ENCODE results near the gene HNRNPL.
"Not testable (repeated sequence)": the region's sequence is repeated elsewhere in the genome, so short reads cannot be mapped to it uniquely, and the experiment has no call there.

The HNRNPL gene

DNA sequence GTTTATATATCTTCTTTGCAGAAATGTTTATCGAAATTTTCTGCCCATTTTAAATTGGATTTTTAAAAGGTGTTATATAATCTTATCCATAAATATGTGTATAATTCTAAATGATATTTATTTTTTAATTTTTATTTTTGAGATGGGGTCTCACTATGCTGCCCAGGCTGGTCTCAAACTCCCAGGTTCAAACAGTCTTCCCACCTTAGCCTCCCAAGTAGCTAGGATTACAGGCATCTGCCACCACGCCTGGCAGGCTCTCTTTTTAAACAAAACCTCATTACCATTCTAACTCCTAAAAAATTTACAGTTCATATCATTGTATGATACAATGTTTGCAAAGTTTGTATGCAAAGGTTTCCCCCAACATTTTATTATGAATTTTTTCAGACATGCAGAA is 53.6 kb downstream of the HNRNPL start:
- Histone ChIP-seq H3K9me3 (ENCODE audit: control insufficient read depth, low read length) (no peaks in the 10 kb centered on the region), H3K4me1 (ENCODE audit: control insufficient read depth, insufficient read depth, low read length, poor library complexity, severe bottlenecking) (peaks cover 8% of the 10 kb centered on the region), H3K27ac (ENCODE audit: low read depth, low read length, severe bottlenecking) (no peak overlapping the region), H3K36me3 (ENCODE audit: control insufficient read depth, insufficient read depth, low read length) (no peaks in the 10 kb centered on the region), H3K4me3 (ENCODE audit: extremely low read depth, insufficient read depth, low read length, poor library complexity, severe bottlenecking) (no peak overlapping the region)
- WGBS, 2 experiments (ENCODE audit: insufficient coverage in 2 of 2) = no CpG with 5 or more reads among the region's 2 CpGs

DNA sequence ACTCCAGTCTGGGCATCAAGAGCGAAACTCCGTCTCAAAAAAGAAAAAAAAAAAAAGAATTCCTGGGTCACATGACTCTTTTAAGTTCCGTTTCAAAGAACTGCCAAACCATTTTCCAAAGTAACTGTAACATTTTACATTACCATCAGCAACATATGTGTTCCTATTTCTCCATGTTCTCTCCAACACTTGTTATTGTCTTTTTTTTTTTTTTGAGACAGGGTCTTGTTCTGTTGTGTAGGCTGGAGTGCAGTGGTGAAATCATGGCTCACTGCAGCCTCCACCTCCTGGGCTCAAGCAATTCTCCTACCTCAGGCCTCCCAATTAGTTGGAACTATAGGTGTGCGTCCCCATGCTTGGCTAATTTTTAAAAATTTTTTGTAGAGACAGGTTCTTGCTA is 54.2 kb downstream of the HNRNPL start:
- H3K27ac ChIP-seq (ENCODE audit: low read depth, low read length, severe bottlenecking) = no peak overlapping the region
- H3K36me3 ChIP-seq (ENCODE audit: control insufficient read depth, insufficient read depth, low read length) = no peaks in the 10 kb centered on the region
- 90 to 92% methylated on average over 3 of the region's 4 CpGs for WGBS, 2 experiments (ENCODE audit: insufficient coverage in 2 of 2)
- H3K4me1 ChIP-seq (ENCODE audit: control insufficient read depth, insufficient read depth, low read length, poor library complexity, severe bottlenecking) = peaks cover 8% of the 10 kb centered on the region
- H3K9me3 ChIP-seq (ENCODE audit: control insufficient read depth, low read length) = no peaks in the 10 kb centered on the region
- no peak overlapping the region for H3K4me3 ChIP-seq (ENCODE audit: extremely low read depth, insufficient read depth, low read length, poor library complexity, severe bottlenecking)

DNA sequence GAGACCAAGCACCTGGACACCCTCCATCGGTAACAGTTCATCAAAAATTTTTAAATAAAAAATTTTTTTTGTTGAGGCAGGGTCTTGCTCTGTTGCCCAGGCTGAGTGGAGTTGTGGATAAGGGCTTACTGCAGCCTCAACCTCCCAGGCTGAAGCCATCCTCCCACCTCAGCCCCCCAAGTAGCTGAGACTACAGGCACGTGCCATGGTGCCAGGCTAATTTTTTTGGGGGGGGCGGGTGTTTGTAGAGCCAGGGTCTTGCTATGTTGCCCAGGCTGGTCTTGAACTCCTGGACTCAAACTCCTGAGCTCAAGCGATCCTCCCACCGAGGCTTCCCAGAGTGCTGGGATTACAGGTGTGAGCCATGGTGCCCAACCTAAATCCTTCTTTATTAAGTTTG is 56.1 kb downstream of the HNRNPL start:
- H3K4me1 ChIP-seq (ENCODE audit: control insufficient read depth, insufficient read depth, low read length, poor library complexity, severe bottlenecking) = peaks cover 8% of the 10 kb centered on the region
- WGBS, 2 experiments (ENCODE audit: insufficient coverage in 2 of 2) = 93 to 100% methylated on average over 2 to 4 of the region's 5 CpGs
- H3K9me3 ChIP-seq (ENCODE audit: control insufficient read depth, low read length) = no peaks in the 10 kb centered on the region
- H3K4me3 ChIP-seq (ENCODE audit: extremely low read depth, insufficient read depth, low read length, poor library complexity, severe bottlenecking) = no peak overlapping the region
- H3K36me3 ChIP-seq (ENCODE audit: control insufficient read depth, insufficient read depth, low read length) = no peaks in the 10 kb centered on the region
- no peak overlapping the region for H3K27ac ChIP-seq (ENCODE audit: low read depth, low read length, severe bottlenecking)

DNA sequence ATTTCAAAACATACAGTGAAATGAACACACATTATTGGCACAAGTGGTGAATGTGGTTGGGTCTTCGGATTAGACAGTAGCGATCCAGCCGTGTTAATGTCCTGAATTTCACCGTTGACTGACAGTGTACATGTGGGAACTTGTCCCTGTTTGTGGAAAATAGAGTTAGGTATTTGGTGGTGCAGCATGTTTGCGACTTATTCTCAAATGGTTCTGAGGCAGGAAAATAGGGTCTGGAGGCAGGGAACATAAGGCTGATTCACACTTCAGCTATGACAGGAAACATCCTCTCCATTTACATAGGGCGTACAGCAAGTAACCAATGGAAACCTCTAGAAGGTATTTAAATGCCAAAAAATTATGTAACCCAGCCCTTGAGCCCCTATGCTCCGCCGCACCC is 56.6 kb downstream of the HNRNPL start:
- Histone ChIP-seq H3K27ac (ENCODE audit: low read depth, low read length, severe bottlenecking) (no peak overlapping the region), H3K4me3 (ENCODE audit: extremely low read depth, insufficient read depth, low read length, poor library complexity, severe bottlenecking) (no peak overlapping the region), H3K4me1 (ENCODE audit: control insufficient read depth, insufficient read depth, low read length, poor library complexity, severe bottlenecking) (peaks cover 8% of the 10 kb centered on the region), H3K36me3 (ENCODE audit: control insufficient read depth, insufficient read depth, low read length) (no peaks in the 10 kb centered on the region), H3K9me3 (ENCODE audit: control insufficient read depth, low read length) (no peaks in the 10 kb centered on the region)
- WGBS, 2 experiments (ENCODE audit: insufficient coverage in 2 of 2) = 91 to 100% methylated on average over 5 of the region's 8 CpGs

DNA sequence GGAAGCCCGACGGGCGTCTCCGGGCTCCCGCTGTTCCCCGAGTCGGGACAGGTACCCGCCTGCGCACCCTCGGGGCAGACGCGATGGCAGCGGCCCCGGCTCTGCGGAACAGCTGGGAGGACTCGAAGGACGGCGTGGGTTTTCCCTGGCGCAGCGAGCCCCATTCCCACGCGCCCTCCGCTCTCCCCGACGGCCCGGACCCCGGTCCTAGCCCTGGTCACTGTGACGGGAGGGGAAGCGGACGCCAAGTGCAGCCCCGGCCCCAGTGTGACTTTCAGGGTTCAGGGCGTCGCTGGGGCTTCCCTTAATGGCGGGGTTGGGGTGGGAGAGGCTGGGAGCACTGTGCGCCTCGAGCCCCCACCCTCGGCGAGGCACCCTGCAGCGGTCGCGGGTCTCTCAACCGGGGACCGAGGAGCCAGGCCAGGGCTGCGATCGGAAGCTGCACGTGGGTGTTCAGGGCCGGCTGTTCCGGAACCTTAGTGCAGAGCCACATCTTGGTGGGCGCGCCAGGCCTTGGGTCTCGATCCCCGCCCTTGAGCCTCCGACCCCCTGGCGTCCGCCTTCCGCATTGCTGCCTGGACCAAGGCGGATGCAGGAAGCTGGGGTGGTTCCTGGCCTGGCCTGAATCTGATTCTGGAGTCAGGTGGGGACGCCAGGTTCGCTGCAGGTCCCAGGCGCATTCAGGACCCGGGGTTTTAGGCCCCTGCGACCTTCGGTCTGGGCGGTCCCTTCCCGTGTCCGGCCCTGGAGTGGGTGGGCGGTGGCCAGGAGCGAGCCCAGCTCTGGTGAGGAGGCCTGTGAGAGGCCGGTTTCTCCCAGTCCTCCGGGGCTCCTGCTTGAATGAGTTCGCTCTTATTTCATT is 57.3 kb downstream of the HNRNPL start:
- Histone ChIP-seq H3K27ac (ENCODE audit: low read depth, low read length, severe bottlenecking) (no peak overlapping the region), H3K4me3 (ENCODE audit: extremely low read depth, insufficient read depth, low read length, poor library complexity, severe bottlenecking) (no peak overlapping the region), H3K4me1 (ENCODE audit: control insufficient read depth, insufficient read depth, low read length, poor library complexity, severe bottlenecking) (peaks cover 8% of the 10 kb centered on the region), H3K9me3 (ENCODE audit: control insufficient read depth, low read length) (no peaks in the 10 kb centered on the region), H3K36me3 (ENCODE audit: control insufficient read depth, insufficient read depth, low read length) (no peaks in the 10 kb centered on the region)
- 94 to 96% methylated on average over 50 to 61 of the region's 71 CpGs for WGBS, 2 experiments (ENCODE audit: insufficient coverage in 2 of 2)

DNA sequence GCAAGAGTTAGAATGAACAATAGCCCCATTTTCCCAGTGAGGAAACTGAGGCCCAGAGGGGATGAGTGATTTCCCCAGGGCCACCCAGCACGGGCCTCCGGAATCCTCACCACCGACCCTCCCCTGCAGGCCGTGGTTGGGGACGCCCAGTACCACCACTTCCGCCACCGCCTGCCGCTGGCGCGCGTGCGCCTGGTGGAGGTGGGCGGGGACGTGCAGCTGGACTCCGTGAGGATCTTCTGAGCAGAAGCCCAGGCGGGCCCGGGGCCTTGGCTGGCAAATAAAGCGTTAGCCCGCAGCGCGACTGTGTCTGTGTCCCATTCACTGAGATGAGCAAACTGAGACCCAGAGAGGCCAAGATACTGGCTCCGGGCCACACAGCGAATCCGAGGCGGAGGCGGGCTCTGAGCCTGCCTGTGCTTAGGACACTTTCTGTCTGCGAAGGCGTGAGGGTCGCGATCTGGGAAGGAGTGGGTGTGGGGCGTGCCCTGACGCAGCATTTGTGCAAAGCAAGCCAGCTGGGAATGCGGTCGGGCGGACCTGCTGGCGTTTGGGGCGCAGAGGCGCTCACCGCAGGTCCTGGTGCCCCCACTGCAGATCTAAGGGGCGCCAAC is 58.2 kb downstream of the HNRNPL start:
- not testable (repeated sequence) for H3K4me3 ChIP-seq (ENCODE audit: extremely low read depth, insufficient read depth, low read length, poor library complexity, severe bottlenecking); H3K36me3 ChIP-seq (ENCODE audit: control insufficient read depth, insufficient read depth, low read length); H3K9me3 ChIP-seq (ENCODE audit: control insufficient read depth, low read length); H3K27ac ChIP-seq (ENCODE audit: low read depth, low read length, severe bottlenecking); H3K4me1 ChIP-seq (ENCODE audit: control insufficient read depth, insufficient read depth, low read length, poor library complexity, severe bottlenecking)
- whole genome bisulfite sequencing, 2 experiments (ENCODE audit: insufficient coverage in 2 of 2) = no CpG with 5 or more reads among the region's 40 CpGs

DNA sequence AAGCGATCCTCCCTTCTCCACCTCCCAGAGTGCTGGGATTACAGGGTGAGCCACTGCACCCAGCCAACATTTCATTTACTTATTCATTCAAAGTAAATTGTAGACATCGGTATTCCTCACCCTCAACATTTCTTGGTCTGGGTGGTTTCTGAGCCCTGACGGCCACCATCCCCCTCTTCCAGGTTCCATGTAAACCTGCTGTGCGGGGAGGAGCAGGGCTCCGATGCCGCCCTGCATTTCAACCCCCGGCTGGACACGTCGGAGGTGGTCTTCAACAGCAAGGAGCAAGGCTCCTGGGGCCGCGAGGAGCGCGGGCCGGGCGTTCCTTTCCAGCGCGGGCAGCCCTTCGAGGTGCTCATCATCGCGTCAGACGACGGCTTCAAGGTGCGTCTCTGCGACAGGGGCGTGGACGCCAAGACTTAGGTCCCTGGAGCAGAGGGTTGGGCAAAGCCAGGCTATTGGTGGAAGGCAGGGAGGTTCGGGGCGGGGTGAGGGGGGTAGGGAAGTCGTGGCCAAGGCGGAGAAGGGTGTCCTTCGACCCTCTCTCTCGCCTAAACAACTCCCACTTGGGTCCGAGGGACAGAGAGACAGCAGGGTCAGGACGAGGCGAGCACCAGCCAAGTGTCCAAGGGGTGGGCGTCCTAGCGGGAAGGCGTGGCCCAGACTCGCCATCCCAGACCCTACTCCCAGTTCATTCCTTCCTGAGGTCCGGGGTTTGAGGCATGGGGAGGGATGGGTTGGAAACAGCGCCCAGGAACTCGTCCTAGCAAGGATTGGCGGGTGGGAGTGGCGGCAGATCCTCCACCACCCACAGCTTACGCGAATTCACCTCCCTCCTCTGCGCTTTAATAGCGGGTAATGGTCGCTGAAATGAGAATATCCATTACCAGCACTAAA is 59.0 kb downstream of the HNRNPL start:
- H3K9me3 ChIP-seq (ENCODE audit: control insufficient read depth, low read length); H3K27ac ChIP-seq (ENCODE audit: low read depth, low read length, severe bottlenecking); H3K36me3 ChIP-seq (ENCODE audit: control insufficient read depth, insufficient read depth, low read length); H3K4me1 ChIP-seq (ENCODE audit: control insufficient read depth, insufficient read depth, low read length, poor library complexity, severe bottlenecking); H3K4me3 ChIP-seq (ENCODE audit: extremely low read depth, insufficient read depth, low read length, poor library complexity, severe bottlenecking): not testable (repeated sequence)
- 90 to 94% methylated on average over 3 to 4 of the region's 49 CpGs for WGBS, 2 experiments (ENCODE audit: insufficient coverage in 2 of 2)

DNA sequence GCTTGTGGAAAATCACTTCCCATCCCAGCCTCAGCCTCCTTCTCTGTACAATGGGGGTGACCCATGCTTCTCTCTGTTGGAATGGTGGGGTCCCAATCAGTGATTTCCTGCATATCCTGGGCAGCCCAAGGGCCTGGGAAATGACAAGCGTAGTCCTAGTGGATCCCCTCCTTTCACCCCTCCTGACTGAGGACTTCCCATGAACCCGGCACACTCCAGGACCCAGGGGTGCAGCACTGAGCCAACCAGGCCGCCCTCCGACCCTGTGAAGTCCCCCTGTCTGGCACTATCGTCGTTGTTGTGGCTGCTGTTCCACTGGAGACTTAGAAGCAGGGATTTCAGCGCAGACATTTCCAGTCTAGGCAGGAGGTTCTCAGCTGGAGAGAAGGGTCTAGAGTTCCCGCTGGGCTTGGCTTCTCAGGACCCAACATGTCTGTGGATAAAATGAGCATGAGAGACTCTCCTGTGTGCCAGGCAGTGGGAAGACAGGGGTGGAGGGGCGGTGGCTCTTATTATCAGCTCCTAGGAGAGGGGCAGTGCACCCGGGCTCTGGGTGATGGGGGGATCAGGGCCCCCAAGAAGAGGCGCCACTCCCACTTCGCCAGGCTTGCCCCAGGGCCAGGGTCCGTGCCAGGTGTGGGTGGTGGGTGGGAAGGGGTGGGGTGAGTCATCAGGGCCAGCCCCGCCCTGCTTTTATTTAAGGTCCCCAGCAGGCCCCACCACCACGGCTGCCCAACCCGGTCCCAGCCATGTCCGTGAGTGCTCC is 61.1 kb downstream of the HNRNPL start, which contains the start of gene LGALS7B:
Gene LGALS7B, plus strand, starts transcription at position 723 of the 766 bp plus-strand sequence. Its CDS starts 27 bp downstream, at position 750.
- no peaks in the 10 kb centered on the region for H3K9me3 ChIP-seq (ENCODE audit: control insufficient read depth, low read length)
- H3K27ac ChIP-seq (ENCODE audit: low read depth, low read length, severe bottlenecking) = no peak within 1 kb of the TSS
- no peak within 1 kb of the TSS for H3K4me3 ChIP-seq (ENCODE audit: extremely low read depth, insufficient read depth, low read length, poor library complexity, severe bottlenecking)
- peaks cover 8% of the 10 kb centered on the region for H3K4me1 ChIP-seq (ENCODE audit: control insufficient read depth, insufficient read depth, low read length, poor library complexity, severe bottlenecking)
- H3K36me3 ChIP-seq (ENCODE audit: control insufficient read depth, insufficient read depth, low read length) = no peaks in the 10 kb centered on the region
- WGBS, 2 experiments (ENCODE audit: insufficient coverage in 2 of 2) = 77 to 87% methylated on average over 6 to 9 of the region's 17 CpGs

DNA sequence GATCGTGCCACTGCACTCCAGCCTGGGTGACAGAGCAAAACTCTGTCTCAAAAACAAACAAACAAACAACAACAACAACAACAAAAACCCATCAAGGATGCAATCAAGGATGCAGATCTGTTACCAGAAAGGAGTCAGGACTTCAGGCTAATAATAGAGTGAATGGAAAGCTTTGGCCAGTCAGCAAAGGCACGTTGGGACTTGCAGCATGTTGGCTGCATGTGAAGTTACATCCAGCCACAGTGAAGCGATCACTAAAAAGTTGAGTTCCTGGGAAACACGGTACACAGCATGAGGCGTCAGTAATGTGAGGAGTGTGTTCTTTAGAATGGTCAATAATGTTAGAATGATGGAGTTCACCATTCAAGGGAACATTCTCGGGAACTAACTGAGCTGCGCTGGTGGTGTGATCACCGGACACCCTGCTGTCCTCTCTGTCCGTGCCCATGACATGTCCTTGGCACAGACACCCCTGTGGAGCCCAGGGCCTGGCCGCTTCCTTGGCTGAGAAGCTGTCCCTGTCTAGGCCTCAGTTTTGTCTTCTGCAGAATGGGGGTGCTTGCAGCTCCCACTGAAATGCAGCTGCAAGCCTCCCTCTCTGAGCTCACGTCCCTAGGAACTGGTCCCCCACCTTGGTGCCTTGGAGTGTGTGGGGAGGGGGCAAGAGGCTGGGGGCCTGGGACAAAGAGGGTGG is 63.1 kb downstream of the HNRNPL start:
- no peaks in the 10 kb centered on the region for H3K4me1 ChIP-seq (ENCODE audit: control insufficient read depth, insufficient read depth, low read length, poor library complexity, severe bottlenecking)
- H3K4me3 ChIP-seq (ENCODE audit: extremely low read depth, insufficient read depth, low read length, poor library complexity, severe bottlenecking) = no peak overlapping the region
- 90 to 95% methylated on average over 9 of the region's 11 CpGs for WGBS, 2 experiments (ENCODE audit: insufficient coverage in 2 of 2)
- H3K36me3 ChIP-seq (ENCODE audit: control insufficient read depth, insufficient read depth, low read length) = no peaks in the 10 kb centered on the region
- H3K9me3 ChIP-seq (ENCODE audit: control insufficient read depth, low read length) = no peaks in the 10 kb centered on the region
- no peak overlapping the region for H3K27ac ChIP-seq (ENCODE audit: low read depth, low read length, severe bottlenecking)
